ENCODE measurements around the gene CAPN11. TPM values are rescaled to one million over a fixed set of nuclear protein-coding genes. Genes with fewer than 3 reads are reported as not detected.

The CAPN11 gene
- total and polyA plus RNA-seq, 2 experiments from 2014 or later, result 1.1 to 1.7 TPM

DNA sequence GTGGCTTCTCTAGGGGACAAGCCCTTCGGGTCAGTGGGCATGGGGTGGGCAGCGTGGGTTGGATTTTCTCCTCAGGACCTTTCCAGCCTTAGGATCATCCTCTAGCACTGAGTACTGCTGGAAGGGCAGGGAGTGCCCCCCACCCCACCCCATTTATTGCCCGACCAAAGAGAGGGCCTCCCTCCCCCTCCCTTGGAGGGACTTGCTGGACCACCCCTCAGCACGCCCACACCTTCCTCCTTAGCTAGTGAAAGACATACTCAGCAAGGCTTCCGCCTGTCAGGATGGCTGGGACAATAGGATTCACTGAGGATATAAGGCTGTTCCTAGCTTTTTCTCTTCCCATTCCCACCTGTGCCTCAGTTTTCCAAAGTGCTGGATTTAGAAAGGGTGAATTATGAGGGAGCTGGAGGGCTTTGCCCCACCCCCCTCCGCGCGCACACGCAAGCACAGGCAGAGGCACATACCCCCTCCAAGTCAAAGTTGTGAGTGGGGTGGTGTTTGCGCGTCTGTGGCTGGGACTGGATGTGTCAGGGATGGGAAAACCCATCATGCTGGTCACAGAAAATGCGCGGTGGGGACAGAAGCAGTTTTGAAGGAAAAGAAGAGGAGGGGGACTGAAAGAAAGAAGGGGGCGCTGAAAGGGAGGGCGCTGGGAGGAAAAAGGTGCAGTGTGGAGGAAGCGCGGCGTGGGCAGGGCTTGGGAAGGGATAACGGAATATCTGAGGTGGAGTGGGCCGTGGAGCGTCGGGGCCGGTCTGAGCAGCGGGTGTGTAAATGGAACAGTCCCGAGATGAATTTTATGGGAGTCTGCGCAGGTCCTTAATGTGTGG, 64.1 kb downstream of the CAPN11 start:
- Mint-ChIP-seq H3K27me3 (ENCODE audit: insufficient read depth, low read depth, poor library complexity) (peaks cover 36% of the 10 kb centered on the region), H3K27ac (no peak overlapping the region), H3K36me3 (ENCODE audit: low read depth) (peaks cover 16% of the 10 kb centered on the region; the same call in 2 of the 3 replicates), H3K4me1 (peaks cover 72% of the 10 kb centered on the region), H3K9me3 (no peaks in the 10 kb centered on the region), H3K4me3 (peak overlapping the region; percentile 94)
- Histone ChIP-seq H2AFZ (peak overlapping the region; percentile 76; the same call in 1 of the 2 replicates), H4K20me1 (replicated peaks; ENCODE audit: insufficient read depth) (peaks cover 32% of the 10 kb centered on the region), H3K27ac (ENCODE audit: low read depth) (peak overlapping the region; percentile 26; the same call in 1 of the 2 replicates), H3K4me3 (peak overlapping the region; percentile 84), H3K4me2 (peak overlapping the region; percentile 98), H3K27me3 (ENCODE audit: insufficient read depth) (no peaks in the 10 kb centered on the region), H3K79me2 (replicated peaks; ENCODE audit: insufficient read depth) (peaks cover 42% of the 10 kb centered on the region), H3K36me3 (ENCODE audit: insufficient read depth) (no peaks in the 10 kb centered on the region), H3K9me2 (ENCODE audit: insufficient read depth) (no peaks in the 10 kb centered on the region), H3K4me1 (ENCODE audit: insufficient read depth) (peaks cover 58% of the 10 kb centered on the region), H3F3A (replicated peaks; ENCODE audit: low read depth) (peaks cover 38% of the 10 kb centered on the region)
- TF ChIP-seq, protein P1, sequence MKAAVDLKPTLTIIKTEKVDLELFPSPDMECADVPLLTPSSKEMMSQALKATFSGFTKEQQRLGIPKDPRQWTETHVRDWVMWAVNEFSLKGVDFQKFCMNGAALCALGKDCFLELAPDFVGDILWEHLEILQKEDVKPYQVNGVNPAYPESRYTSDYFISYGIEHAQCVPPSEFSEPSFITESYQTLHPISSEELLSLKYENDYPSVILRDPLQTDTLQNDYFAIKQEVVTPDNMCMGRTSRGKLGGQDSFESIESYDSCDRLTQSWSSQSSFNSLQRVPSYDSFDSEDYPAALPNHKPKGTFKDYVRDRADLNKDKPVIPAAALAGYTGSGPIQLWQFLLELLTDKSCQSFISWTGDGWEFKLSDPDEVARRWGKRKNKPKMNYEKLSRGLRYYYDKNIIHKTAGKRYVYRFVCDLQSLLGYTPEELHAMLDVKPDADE (IDR thresholded peaks at IDR 0.05), result no peak
- TF ChIP-seq, protein P2, sequence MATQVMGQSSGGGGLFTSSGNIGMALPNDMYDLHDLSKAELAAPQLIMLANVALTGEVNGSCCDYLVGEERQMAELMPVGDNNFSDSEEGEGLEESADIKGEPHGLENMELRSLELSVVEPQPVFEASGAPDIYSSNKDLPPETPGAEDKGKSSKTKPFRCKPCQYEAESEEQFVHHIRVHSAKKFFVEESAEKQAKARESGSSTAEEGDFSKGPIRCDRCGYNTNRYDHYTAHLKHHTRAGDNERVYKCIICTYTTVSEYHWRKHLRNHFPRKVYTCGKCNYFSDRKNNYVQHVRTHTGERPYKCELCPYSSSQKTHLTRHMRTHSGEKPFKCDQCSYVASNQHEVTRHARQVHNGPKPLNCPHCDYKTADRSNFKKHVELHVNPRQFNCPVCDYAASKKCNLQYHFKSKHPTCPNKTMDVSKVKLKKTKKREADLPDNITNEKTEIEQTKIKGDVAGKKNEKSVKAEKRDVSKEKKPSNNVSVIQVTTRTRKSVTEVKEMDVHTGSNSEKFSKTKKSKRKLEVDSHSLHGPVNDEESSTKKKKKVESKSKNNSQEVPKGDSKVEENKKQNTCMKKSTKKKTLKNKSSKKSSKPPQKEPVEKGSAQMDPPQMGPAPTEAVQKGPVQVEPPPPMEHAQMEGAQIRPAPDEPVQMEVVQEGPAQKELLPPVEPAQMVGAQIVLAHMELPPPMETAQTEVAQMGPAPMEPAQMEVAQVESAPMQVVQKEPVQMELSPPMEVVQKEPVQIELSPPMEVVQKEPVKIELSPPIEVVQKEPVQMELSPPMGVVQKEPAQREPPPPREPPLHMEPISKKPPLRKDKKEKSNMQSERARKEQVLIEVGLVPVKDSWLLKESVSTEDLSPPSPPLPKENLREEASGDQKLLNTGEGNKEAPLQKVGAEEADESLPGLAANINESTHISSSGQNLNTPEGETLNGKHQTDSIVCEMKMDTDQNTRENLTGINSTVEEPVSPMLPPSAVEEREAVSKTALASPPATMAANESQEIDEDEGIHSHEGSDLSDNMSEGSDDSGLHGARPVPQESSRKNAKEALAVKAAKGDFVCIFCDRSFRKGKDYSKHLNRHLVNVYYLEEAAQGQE (IDR thresholded peaks at IDR 0.05; ENCODE audit: unreplicated experiment), result no peak
- TF ChIP-seq JUNB (IDR thresholded peaks at IDR 0.05; ENCODE audit: unreplicated experiment) (no peak), STAT1 (IDR thresholded peaks at IDR 0.05; ENCODE audit: unreplicated experiment) (no peak), POLR2AphosphoS5 (IDR thresholded peaks at IDR 0.05; ENCODE audit: low read depth) (peak; percentile 51; the same call in 1 of the 2 replicates), ZNF114 (CRISPR knock-in tag; IDR thresholded peaks at IDR 0.05) (no peak), CREB1 (CRISPR knock-in tag; IDR thresholded peaks at IDR 0.05; ENCODE audit: low read depth) (no peak), EZH2phosphoT487 (IDR thresholded peaks at IDR 0.05; ENCODE audit: unreplicated experiment) (no peak), NANOG (IDR thresholded peaks at IDR 0.05; ENCODE audit: borderline replicate concordance) (no peak)
- peak; percentile 4 for ATAC-seq
- DNase-seq (ENCODE audit: low spot score), result peak; percentile 74

All from GM23338 (cell line).